ENCODE data around the gene AGAP1.

The AGAP1 gene

DNA sequence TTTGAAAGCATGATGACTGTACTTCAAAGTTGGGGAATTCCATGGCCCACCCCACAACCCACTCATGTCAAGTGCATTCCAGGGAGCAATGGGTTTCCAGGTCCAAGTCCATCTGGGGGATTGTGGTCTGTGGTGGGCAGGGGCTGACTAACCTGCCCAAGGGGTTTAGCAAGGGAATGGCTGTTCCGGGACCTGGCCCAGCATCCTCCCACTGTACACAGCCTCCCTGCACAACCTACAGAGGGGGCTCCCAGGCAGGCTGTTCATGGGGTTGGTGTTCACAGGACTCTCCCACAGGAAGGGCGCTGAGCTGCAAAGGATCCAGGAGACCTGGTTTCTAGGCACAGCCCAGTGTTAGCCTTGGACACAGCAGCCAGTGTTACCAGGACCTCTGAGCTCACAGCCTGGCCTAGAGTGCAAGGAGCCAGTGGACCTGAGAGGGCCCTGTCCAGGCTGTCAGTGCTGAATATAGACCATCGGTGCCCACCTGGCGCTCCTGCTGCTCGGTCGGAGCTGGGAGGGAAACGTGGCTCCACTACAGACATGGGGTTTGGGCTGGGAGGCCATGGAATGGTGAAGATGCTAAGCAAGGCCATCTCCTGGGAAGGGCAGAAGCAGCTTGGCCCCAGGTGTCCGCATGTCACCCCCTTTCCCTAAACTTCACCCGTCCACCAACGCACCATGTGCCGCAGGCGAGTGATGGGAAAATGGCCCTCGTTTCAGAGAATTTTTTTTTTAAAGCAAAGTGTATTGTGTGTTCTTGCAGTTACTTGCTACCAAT, 357.1 kb downstream of the AGAP1 start:
- no peak for ATAC-seq
- DNase-seq = no peak

- ATAC-seq (no peak), DNase-seq (no peak)
These were observed 358.1 kb downstream of the AGAP1 start for GRCh38 chr2:235851828-235852525.

DNA sequence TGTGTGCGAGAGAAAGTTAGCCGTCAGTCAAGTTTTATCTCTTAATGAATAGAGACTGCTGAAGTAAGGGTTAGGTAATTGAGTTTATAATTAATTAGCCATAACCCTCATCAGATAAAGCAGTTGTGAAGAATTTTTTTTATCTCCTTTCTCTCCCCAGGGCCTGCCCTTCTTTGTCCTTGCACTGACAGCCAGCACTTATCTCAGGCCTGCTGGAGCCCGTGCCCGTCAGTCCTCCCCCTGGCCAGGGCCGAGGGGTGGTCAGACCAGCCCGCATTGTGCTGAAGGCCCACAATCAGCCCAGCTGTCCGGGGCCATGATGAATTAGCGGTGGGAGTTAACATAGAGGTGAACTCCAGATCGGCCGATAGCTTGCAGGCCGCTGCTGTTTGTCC, 358.7 kb downstream of the AGAP1 start:
- DNase-seq (no peak), ATAC-seq (no peak)

DNA sequence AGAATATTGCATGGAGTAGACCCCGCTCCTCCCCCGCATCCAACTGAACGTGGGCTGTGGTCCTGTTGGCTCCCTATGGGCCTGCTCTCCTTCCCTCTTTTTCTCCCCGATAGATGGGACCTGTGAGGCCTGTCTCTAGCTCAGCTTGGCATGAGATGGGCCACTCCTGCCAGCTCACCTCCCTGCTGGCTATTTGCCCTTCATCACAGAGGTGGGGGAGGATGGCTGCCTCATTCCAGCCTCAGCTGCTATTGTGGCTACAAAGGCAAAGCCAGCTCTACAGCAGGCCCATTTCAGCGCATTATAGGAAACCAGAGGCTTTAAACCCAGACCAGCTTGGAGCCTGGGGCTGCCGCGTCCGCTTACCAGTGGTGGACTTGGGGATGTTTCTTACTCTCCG, 360.4 kb downstream of the AGAP1 start:
- DNase-seq (no peak), ATAC-seq (no peak)

- no peak for ATAC-seq
These were observed 361.2 kb downstream of the AGAP1 start for GRCh38 chr2:235855011-235855410.

GRCh38 chr2:235856151-235856854, 362.5 kb downstream of the AGAP1 start:
- DNase-seq (no peak), ATAC-seq (no peak)

More at GRCh38 chr2:235855011-235855410, 361.2 kb downstream of the AGAP1 start:
- no peak for DNase-seq

- no peak for DNase-seq
- no peak for ATAC-seq
These were observed 363.8 kb downstream of the AGAP1 start for GRCh38 chr2:235857598-235857997.

DNA sequence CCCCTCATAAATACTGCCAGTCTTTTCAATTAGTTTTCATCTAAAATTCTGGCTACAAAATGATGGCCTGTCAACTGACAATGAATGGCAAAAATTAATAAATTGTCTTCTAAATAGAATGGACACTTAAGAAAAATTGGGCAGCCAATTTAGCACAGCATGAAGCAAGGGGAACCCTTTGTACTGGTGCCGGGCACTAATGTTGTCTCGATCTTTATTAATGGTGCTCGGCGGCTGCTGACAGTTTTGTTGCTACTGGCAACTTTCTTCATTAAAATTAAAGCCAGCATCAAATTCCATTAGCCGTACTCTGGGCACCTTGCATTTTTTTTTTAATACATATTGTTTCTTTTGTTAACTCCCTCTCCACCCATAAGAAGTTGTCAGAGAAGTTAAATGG, 365.0 kb downstream of the AGAP1 start:
- no peak for ATAC-seq
- no peak for DNase-seq

GRCh38 chr2:235859651-235860050, 365.8 kb downstream of the AGAP1 start:
- ATAC-seq (no peak), DNase-seq (no peak)

GRCh38 chr2:235860111-235860510, 366.3 kb downstream of the AGAP1 start:
- DNase-seq (no peak), ATAC-seq (no peak)

DNA sequence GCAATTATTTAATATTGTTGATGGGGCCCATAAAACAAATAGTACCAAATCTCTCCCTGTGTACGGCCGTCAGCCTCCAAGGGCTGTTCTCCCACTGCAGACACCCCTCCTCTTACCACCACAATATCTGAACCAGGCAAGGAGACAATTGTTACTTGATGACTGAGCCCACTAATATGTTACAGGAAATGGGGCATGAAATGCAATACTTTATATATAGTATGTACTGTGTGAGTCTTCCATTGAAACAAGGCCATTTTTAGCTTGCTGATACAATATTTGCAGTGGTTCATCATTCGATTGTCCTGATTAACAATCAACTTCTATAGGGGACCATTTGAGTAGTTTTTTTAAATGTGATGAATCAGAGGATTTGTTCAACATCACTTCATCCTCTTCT, 367.0 kb downstream of the AGAP1 start:
- ATAC-seq (no peak), DNase-seq (no peak)

DNA sequence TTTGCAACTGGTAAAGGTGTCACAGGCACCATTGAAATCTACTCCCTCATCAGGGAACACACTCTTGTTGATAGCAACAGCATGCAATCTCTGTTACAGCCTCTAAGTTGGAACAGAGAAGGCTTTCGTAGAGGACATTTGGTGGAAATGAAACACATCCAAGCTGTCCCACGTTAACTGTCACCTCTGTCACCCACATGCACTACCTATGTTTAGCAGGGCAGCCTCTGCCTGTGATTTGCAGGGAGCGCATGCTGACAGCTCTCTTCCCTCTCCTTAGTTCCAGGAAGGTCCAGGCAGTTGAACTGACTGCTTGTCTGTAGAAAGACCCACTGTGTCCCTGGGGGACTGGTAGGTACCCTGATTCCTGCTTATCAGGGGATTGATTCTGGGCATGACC, 367.5 kb downstream of the AGAP1 start:
- DNase-seq (no peak), ATAC-seq (no peak)

DNA sequence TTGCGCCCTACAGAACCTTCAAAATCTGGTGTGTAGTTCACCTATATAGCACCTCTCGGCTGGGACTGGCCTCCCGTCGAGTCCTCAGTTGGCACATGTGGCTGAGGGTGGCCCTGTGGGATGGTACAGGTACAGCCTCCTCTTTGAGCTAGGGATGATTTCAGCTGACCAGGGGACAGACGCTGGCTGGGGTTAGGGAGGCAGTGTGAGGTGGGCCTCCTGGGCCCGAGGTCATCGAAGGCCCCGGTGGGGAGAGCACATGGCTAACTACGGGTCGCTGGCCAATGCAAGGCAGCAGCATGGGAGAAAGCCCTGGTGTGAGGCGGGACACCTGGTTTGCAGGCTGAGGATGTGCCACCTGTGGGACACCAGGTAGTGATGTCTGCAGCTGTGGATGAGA, 369.6 kb downstream of the AGAP1 start:
- no peak for ATAC-seq
- DNase-seq = no peak

DNA sequence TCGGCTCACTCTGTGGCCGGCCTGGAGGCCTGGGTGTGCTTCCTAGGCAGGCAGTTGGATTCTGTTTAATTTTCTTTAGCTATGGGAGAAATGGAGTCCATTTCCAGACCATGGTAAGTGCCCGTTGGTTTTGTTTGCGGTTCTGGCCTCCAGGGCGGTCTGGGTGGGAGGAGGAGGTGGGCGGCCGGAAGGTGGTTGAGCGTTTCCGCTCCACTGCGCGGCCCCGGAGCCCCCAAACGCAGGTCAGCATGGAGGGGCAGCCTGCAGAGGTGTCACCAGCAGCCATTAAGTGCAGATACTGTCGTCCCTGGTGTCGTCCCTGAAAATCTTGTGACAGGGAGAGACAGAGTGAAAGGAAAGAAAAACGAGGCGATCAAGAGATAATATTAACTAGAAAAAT, 370.5 kb downstream of the AGAP1 start:
- ATAC-seq (no peak), DNase-seq (no peak)

DNA sequence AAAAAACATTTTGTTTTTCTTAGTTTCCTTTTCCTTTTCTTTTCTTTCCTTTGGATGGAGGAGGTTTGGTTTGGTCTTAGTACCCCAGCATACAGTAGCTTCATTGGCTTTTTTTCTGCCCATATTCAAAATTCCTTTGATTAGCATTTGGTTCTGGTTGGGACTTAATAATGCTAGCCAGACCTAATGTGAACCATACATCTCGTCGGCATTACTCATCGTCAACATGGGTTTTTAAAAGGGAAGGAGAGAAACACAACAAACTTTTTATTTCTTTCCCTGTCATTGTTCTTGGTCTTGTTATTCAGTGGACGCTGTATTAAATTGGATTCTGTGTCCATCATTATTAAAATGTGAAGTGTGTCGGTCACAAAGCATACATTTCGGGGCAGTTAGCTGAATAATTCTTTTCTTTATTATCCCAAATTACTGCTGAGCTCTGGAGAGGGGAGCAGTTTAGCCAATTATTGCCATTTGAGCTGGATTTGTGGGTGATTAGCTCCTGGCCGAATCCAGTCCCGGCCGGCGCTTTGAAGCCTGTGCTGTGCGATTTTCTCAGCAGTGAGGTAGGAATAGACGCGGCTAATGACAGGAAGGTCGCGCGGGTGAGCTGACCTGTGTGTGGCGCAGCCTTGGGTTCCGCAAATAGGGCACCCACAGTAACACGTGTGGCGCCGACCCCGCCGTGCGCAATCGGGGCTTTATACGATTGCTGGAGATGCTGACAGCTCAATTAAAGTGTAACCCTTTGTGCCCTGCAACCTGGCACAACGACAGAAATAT, 371.1 kb downstream of the AGAP1 start:
- DNase-seq (no peak), ATAC-seq (no peak)

- ATAC-seq (no peak), DNase-seq (no peak)
These were observed 372.5 kb downstream of the AGAP1 start for GRCh38 chr2:235866373-235866772.

GRCh38 chr2:235868224-235868623, 374.4 kb downstream of the AGAP1 start:
- ATAC-seq = no peak
- DNase-seq = no peak

- DNase-seq (no peak), ATAC-seq (no peak)
These were observed 374.8 kb downstream of the AGAP1 start for GRCh38 chr2:235868645-235869044.

- no peak for DNase-seq
- ATAC-seq = no peak
These were observed 376.7 kb downstream of the AGAP1 start for GRCh38 chr2:235870515-235870914.

DNA sequence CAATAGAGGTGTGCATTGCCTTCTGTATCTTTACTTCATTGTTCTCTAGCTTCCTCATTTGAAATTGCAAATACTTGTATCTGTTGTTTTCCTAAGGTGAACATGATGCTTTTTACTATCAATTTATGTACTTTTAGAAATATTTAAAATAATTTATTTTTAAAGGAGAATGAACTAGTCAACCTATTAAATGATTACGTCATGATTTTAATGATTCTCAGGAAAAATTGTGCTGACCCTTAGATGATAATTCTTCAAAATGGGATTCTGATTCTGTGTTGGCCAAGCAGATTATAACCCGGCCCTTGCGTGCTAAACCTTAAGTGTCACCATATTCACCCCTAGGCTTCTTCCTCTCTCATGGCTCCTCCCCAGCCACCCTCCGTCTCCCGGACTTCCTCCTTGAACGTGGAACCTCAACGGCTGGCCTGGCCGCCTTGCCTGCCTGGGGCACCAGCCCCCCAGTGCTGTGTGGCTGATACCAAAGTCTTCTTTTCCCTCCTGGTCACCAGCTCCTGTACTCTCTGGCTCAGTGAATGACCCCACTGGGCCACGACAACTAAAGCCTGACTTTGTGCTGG, 382.3 kb downstream of the AGAP1 start:
- ATAC-seq = no peak
- no peak for DNase-seq

DNA sequence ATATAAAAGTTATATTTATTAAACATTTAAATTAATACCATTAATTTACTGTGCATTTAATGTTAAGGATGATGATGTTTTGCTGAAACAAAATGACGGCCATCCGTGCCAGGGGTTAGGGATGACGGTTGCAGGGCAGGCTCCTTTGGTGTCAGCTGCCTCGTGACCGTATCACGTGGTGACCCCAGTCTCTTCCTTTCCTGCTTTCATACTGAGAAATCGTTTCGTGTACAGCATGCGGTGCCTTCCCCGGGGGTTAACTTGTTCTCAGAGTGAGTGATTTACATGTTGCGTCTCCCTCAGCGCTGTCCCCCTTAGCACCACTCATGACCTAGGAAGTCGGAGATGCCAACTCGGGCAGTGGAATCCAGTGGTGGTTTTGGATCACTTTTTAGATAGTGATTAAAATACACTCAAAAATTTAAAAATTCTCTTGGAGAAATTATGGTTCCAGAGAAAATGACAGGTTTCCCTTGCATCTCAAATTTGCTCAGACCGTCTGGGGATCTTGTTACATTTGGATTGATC, 383.5 kb downstream of the AGAP1 start:
- ATAC-seq (no peak), DNase-seq (no peak)

- ATAC-seq (no peak), DNase-seq (no peak)
These were observed 385.3 kb downstream of the AGAP1 start for GRCh38 chr2:235879116-235879515.
